Natural killer cell (primary cell): Measurements from ENCODE around the gene MORF4L1. TPM values are rescaled to one million over a fixed set of nuclear protein-coding genes. Genes with fewer than 3 reads are reported as not detected.

Experiments used
- ATAC-seq, 3 donors: fragments of 150-1000 bp in 2 of 3; fragments of 200-7000 bp in 1 of 3; cut with Tn5 transposase; 1 replicate in 1 of 3; 2 replicates in 2 of 3; pipeline ENCODE4 v1.10.0; 2021; ENCODE audit warnings: mild to moderate bottlenecking in 2 of 3, moderate library complexity in 2 of 3
- DNase-seq, 2 donors: peaks; one replicate each; pipeline versions ENCODE4 v3.0.0 to v3.0.0-alpha.2; 2013 to 2021; ENCODE audit warnings: mixed read lengths in 1 of 2
- H3K27ac ChIP-seq: one replicate; pipeline ENCODE4 v1.5.1; 2013; ENCODE audit warnings: mild to moderate bottlenecking, low read length
- H3K27me3 ChIP-seq: one replicate; pipeline ENCODE4 v1.6.1; 2013; ENCODE audit warnings: low read length; ENCODE audit not compliant: control insufficient read depth, insufficient read depth
- H3K36me3 ChIP-seq: one replicate; pipeline ENCODE4 v1.6.1; 2013; ENCODE audit warnings: low read length; ENCODE audit not compliant: control insufficient read depth, insufficient read depth
- H3K4me1 ChIP-seq: one replicate; pipeline ENCODE4 v1.6.1; 2013; ENCODE audit warnings: low read length; ENCODE audit not compliant: control insufficient read depth, insufficient read depth
- H3K4me3 ChIP-seq: one replicate; pipeline ENCODE4 v1.5.1; 2013; ENCODE audit warnings: low read length
- H3K9me3 ChIP-seq: one replicate; pipeline ENCODE4 v1.6.1; 2013; ENCODE audit warnings: low read length; ENCODE audit not compliant: control insufficient read depth, insufficient read depth
- H3K27ac Mint-ChIP-seq, 2 donors: one replicate each; pipeline ENCODE4 v1.8.0; 2022; ENCODE audit warnings: mild to moderate bottlenecking in 2 of 2, mixed read lengths in 2 of 2, moderate library complexity in 1 of 2
- H3K27me3 Mint-ChIP-seq, 2 donors: one replicate each; pipeline ENCODE4 v1.8.0; 2022; ENCODE audit warnings: low read depth in 2 of 2, mixed read lengths in 2 of 2
- H3K36me3 Mint-ChIP-seq: one replicate; pipeline ENCODE4 v1.8.0; 2022; ENCODE audit warnings: mixed read lengths
- H3K4me1 Mint-ChIP-seq, 2 donors: one replicate each; pipeline ENCODE4 v1.8.0; 2022; ENCODE audit warnings: mixed read lengths in 2 of 2
- H3K4me3 Mint-ChIP-seq: one replicate; pipeline ENCODE4 v1.8.0; 2022; ENCODE audit warnings: mild to moderate bottlenecking, moderate library complexity, mixed read lengths
- H3K9me3 Mint-ChIP-seq, 2 donors: one replicate each; pipeline ENCODE4 v1.8.0; 2022; ENCODE audit warnings: mixed read lengths in 2 of 2
- WGBS: methylation state at CpG from one replicate; pipeline ENCODE4 v1.1.7; 2013; ENCODE audit warnings: missing lambda C conversion rate; ENCODE audit not compliant: insufficient coverage; 5-methylcytosine and 5-hydroxymethylcytosine counted together
- intact Hi-C: fragments of 100-400 bp; cut with micrococcal nuclease; formaldehyde crosslinking; loops from one replicate; pipeline ENCODE4 v1.14.2; 2022
- total RNA-seq, 4 donors: library from RNA; stranded (reverse); fragments of 120-200 nt in 1 of 4; gene quantifications; one replicate each; pipeline versions ENCODE4 v1.2.3 to v1.2.4, GENCODE V29; 2013 to 2022
- TF ChIP-seq, protein P1 (sequence below): fragments of 200-600 bp; IDR thresholded peaks from one replicate; pipeline ENCODE4 v1.8.0; 2022; ENCODE audit warnings: antibody characterized with exemption

MORF4L1 gene
- total RNA-seq, 3 donors from 2014 or later (not counting 1 experiment from before 2014, with no cell fraction given) = 316 to 348 (median 329) TPM

DNA sequence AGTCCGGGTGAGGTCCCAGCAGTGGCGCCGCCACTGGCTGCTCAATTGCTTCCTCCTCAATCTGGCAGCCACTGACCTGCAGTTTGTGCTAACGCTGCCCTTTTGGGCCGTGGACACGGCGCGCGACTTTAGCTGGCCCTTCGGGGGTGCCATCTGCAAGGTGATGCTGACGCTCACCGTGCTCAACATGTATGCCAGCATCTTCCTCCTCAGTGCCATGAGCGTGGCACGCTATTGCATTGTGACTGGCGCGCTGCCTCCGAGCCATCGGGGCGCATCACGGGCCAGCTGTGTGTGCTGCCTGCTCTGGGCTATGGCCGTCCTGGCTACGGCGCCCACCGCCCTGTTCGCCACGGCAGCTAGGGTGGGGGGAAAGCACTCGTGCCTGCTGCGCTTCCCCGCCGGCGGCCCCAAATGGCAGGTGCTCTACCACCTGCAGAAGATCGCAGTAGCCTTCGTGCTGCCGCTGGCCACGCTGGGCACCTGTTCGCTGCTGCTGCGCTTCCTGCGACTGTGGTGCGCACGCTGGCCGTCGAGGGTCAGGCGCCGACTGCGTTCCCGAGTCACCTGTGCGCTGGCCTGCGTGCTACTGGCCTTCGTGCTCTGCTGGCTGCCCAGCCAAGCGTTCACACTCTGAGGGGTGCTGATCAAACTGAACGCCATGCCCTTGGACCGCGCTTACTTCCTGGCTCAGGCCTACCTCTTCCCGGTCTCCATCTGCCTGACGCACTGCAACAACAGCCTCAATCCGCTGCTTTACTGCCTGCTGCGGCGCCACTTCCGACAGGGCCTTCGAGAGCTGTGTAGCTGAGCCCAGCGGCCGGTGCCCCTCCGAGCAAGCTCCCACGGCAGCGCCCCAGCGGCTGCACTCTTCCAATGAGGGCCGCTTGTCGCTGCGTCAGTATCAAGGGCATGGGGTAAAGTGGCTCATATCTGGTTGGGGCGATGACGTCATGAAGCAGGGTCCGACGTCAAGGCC, 41.2 kb upstream of the MORF4L1 start:
- Mint-ChIP-seq H3K9me3 (no peaks in the 10 kb centered on the region), H3K27ac (no peak overlapping the region), H3K4me3 (peak overlapping the region; percentile 80), H3K36me3 (no peaks in the 10 kb centered on the region), H3K4me1 (peaks cover 8 to 9% of the 10 kb centered on the region in 2 donors), H3K27me3 (peaks cover 14 to 20% of the 10 kb centered on the region in 2 donors)
- Histone ChIP-seq H3K27ac (no peak overlapping the region), H3K36me3 (no peaks in the 10 kb centered on the region), H3K27me3 (no peaks in the 10 kb centered on the region), H3K9me3 (no peaks in the 10 kb centered on the region), H3K4me3 (peak overlapping the region; percentile 50), H3K4me1 (peaks cover 12% of the 10 kb centered on the region)
- ATAC-seq (no peak), DNase-seq (no peak)
- 85% methylated on average over 73 of the region's 73 CpGs for WGBS
- intact Hi-C loops = no loop called here
- TF ChIP-seq, protein P1, sequence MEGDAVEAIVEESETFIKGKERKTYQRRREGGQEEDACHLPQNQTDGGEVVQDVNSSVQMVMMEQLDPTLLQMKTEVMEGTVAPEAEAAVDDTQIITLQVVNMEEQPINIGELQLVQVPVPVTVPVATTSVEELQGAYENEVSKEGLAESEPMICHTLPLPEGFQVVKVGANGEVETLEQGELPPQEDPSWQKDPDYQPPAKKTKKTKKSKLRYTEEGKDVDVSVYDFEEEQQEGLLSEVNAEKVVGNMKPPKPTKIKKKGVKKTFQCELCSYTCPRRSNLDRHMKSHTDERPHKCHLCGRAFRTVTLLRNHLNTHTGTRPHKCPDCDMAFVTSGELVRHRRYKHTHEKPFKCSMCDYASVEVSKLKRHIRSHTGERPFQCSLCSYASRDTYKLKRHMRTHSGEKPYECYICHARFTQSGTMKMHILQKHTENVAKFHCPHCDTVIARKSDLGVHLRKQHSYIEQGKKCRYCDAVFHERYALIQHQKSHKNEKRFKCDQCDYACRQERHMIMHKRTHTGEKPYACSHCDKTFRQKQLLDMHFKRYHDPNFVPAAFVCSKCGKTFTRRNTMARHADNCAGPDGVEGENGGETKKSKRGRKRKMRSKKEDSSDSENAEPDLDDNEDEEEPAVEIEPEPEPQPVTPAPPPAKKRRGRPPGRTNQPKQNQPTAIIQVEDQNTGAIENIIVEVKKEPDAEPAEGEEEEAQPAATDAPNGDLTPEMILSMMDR = no peak

DNA sequence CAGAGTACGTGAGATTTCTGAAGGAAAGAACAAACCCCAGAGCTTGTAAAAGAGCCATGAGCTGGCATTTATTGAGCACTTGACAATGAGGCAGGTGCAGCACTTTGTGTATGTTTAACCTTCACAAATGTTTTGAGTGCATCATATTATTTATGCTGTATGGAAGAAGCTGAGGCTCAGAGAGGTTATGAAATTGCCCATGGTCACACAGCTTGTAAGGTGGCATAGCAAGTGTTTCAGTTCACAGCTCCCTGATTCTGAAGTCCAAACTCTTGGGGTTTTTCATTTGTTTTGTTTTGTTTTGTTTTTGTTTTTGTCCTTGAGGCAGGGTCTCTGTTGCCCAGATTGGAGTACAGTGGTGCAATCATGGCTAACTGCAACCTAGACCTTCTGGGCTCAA, 36.4 kb upstream of the MORF4L1 start:
- H3K36me3 Mint-ChIP-seq = no peaks in the 10 kb centered on the region
- no peaks in the 10 kb centered on the region for H3K9me3 Mint-ChIP-seq
- peaks cover 20 to 28% of the 10 kb centered on the region in 2 donors for H3K27me3 Mint-ChIP-seq
- H3K9me3 ChIP-seq = no peaks in the 10 kb centered on the region
- 92% methylated on average over 1 of the region's 1 CpG for WGBS
- ATAC-seq = no peak
- no peaks in the 10 kb centered on the region for H3K36me3 ChIP-seq
- no peaks in the 10 kb centered on the region for H3K4me1 ChIP-seq
- no peak for DNase-seq
- H3K27ac Mint-ChIP-seq = no peak overlapping the region
- H3K4me3 ChIP-seq = no peak overlapping the region
- intact Hi-C loops = no loop called here
- H3K4me3 Mint-ChIP-seq = no peak overlapping the region
- TF ChIP-seq, protein P1 = no peak
- H3K27ac ChIP-seq = no peak overlapping the region
- H3K4me1 Mint-ChIP-seq = peaks cover 4 to 8% of the 10 kb centered on the region in 2 donors
- H3K27me3 ChIP-seq = no peaks in the 10 kb centered on the region

DNA sequence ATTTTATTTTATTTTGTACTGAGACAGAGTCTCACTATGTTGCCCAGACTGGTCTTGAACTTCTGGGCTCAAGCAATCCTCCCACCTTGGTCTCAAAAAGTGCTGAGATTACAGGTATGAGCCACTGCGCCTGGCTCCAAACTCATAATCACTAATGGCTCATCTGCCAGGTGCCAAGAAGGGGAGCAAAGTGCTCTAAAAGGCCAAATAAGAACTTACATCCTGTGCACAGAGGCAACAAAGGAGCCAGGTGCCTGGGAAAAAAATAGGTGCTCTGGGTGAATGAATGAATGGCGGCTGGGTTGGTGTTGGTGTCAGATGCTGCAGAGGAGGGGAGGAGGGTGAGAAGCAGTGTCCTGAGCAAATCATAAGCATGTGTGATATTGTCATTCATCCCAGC, 35.6 kb upstream of the MORF4L1 start:
- no peak for ATAC-seq
- Histone ChIP-seq H3K4me3 (no peak overlapping the region), H3K27ac (no peak overlapping the region), H3K9me3 (no peaks in the 10 kb centered on the region), H3K4me1 (no peaks in the 10 kb centered on the region), H3K27me3 (no peaks in the 10 kb centered on the region), H3K36me3 (no peaks in the 10 kb centered on the region)
- no peak for DNase-seq
- Mint-ChIP-seq H3K27ac (no peak overlapping the region), H3K4me3 (no peak overlapping the region), H3K27me3 (peaks cover 16 to 22% of the 10 kb centered on the region in 2 donors), H3K9me3 (no peaks in the 10 kb centered on the region), H3K4me1 (no peaks in the 10 kb centered on the region), H3K36me3 (no peaks in the 10 kb centered on the region)
- intact Hi-C loops = no loop called here
- TF ChIP-seq, protein P1 = no peak
- WGBS = 50% methylated on average over 2 of the region's 2 CpGs
